HG03571 (cell line): ENCODE measurements around the gene SMAD3.

Source experiments
- ATAC-seq: cut with Tn5 transposase; IDR thresholded peaks from one replicate; pipeline ENCODE4 v1.9.1; 2021; ENCODE audit not compliant: unreplicated experiment

Gene SMAD3

GRCh38 chr15:67156834-67157233 lies 91.4 kb downstream of the SMAD3 start:
- no peak for ATAC-seq

GRCh38 chr15:67157521-67158252 lies 92.3 kb downstream of the SMAD3 start:
- ATAC-seq: no peak

- no peak for ATAC-seq
These were observed 93.0 kb downstream of the SMAD3 start for GRCh38 chr15:67158367-67158766.

- ATAC-seq: no peak
These were observed 96.0 kb downstream of the SMAD3 start for GRCh38 chr15:67161412-67161811.

- ATAC-seq: no peak
These were observed 96.5 kb downstream of the SMAD3 start for GRCh38 chr15:67161881-67162280.

- no peak for ATAC-seq
These were observed 97.8 kb downstream of the SMAD3 start for GRCh38 chr15:67163180-67163579.

- ATAC-seq: no peak
These were observed 99.0 kb downstream of the SMAD3 start for GRCh38 chr15:67164401-67164791.

GRCh38 chr15:67164811-67165253 lies 99.4 kb downstream of the SMAD3 start:
- ATAC-seq: no peak

GRCh38 chr15:67165254-67166253 lies 100.2 kb downstream of the SMAD3 start:
- no peak for ATAC-seq

- ATAC-seq: no peak
These were observed 101.0 kb downstream of the SMAD3 start for GRCh38 chr15:67166280-67167009.

GRCh38 chr15:67167091-67167490 lies 101.7 kb downstream of the SMAD3 start:
- no peak for ATAC-seq

- ATAC-seq: no peak
These were observed 103.3 kb downstream of the SMAD3 start for GRCh38 chr15:67168694-67169093.

GRCh38 chr15:67170143-67170925 lies 104.9 kb downstream of the SMAD3 start:
- ATAC-seq: no peak

- ATAC-seq: no peak
These were observed 106.1 kb downstream of the SMAD3 start for GRCh38 chr15:67171471-67171870.

GRCh38 chr15:67172172-67172571 lies 106.8 kb downstream of the SMAD3 start:
- ATAC-seq: no peak

- ATAC-seq: no peak
These were observed 107.6 kb downstream of the SMAD3 start for GRCh38 chr15:67173005-67173404.

GRCh38 chr15:67173786-67174185 lies 108.4 kb downstream of the SMAD3 start:
- no peak for ATAC-seq

GRCh38 chr15:67174446-67174845 lies 109.0 kb downstream of the SMAD3 start:
- no peak for ATAC-seq

GRCh38 chr15:67174864-67175573 lies 109.6 kb downstream of the SMAD3 start:
- ATAC-seq: no peak

GRCh38 chr15:67175643-67176071 lies 110.3 kb downstream of the SMAD3 start:
- ATAC-seq: no peak
